CD4-positive, alpha-beta T cell treated with Interferon alpha-2 for 1 hour (primary cell): ENCODE data around the gene PERP.
"Not testable (repeated sequence)": the region's sequence is repeated elsewhere in the genome, so short reads cannot be mapped to it uniquely, and the experiment has no call there.

Experiments
- DNase-seq, 2 donors: peaks; one replicate each; pipeline ENCODE4 v3.0.0-alpha.2; 2020 to 2022

PERP gene

DNA sequence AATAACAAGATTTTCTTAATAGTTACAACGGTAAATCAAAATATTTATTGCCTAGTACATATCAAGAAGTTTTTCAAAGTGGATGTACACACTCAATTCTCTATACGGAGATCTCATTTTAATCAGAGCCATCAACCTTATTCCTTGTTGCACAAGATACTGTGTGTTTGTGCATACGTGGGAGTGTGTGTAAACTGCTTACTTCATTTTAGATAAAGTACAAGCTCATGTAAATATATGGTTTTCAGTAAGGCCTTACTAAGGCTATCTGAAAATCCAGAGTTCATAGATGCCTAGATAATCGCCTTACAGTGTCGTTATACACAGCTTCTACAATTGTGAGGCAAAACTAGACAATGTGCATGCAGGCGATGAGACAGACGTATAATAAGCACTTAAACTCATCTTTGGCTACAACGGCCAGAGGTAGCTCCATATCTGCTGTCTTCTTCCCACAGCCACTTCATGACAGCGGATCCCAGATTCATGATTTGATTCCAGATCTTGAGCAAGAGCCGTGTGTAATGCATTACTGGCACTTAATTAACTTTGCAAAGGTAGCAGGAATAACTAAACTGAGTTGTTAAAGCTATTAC is 2.5 kb downstream of the PERP start:
- DNase-seq, result no peak

DNA sequence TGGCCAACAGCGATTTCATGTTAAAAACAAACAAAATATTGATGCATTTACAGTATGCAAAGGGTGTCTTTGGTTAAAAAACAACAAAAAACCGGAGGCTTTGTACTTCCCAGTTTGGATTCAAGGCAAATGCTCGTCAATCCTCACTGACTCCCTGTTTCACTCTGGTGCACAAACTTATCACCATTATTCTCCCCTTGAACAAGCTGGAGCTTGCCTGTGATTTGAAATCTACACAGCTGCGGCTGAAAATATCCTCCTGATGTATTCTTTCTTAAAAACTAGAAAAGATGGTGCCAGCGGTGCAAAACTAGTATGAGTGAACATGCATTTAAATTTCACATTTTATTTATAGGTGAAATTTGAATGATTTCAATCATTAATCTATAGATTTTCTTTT is 3.3 kb downstream of the PERP start:
- no peak for DNase-seq

DNA sequence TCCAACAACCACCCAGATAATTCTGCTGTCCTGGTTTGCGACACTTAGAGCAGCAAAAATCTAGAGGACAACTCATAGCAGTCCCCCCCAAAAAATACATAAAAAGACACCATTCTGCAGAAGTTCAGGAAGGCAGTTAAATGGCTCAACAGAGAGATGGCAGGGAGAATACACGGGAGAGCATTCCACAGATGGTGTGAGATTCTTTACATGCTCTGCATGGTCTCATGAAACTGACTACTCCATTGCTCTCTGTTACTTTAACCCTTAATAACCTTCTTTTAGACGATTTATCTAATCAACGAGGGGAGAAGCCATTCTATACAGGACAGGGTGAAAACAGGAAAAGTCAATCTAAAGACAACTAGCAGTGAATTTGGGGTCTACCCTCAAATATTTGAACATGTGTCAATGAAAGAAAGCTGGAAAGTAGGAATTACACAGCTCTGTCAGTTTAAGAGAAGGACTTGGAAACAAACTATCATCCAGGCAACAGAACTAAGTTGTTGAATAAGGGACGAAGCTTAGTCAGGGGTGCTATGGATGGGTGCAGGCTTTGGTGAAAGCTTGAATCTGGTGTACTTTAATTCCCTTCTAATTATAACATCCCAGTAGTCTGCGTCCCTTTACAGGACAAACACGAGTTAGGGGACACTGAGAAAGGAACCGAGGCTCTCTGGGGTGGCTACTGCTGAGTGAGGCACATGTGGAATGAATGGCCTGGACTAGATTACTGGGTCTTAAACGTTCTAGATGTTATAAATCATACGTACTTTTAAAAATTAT is 5.1 kb downstream of the PERP start:
- DNase-seq, result no peak

DNA sequence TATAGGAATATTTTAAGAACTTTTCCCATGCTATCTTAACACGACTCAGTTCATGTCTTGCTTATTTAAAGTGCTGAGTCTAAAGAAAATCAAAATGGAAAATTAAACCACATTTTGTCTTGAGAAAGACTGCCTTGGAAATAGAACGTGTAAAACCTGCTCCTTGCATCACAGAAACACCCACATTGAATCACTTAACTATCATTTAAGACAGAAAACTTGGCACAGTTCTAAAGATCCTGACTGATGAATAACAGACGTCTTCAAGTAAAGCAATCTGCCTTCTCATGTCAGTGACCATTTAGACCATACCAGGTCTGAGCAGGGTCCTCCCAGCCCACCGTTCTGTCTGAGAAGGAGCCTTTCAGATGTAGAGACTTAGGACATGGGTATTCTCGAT is 7.4 kb downstream of the PERP start:
- DNase-seq, result no peak

DNA sequence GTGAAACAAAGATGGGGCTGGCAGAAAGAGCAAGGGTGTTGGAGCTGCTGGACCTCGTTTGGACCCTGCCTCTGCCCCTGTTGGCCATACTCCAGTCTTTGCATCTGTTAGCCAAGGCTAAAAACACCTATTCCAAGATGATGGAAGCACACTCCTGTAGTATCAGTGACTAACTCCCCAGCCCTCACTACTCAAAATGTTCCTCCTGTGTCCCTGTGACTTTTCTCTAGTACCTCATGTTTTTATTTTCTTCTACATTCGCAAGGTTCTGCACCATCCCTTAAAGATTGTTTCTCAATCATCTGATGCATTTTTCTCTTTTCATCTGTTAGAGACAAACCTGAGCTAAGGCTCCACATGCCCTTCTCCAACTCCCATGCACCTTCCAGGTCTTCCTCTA is 8.9 kb downstream of the PERP start:
- no peak for DNase-seq

DNA sequence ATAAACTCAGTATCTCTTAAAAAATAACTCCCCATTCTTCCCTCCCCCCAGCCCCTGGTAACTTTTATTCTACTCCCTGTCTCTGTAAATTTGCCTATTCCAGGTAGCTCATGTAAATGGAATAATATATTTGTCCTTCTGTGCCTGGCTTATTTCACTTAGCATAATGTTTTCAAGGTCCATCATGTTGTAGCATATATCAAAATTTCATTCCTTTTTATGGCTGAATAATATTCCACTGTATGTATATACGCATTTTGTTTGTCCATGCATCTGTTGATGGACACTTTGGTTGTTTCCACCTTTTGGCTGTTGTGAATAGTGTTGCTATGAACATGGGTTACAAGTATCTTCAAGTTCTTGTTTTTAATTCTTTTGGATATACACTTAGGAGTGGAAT is 13.0 kb downstream of the PERP start:
- no peak for DNase-seq

DNA sequence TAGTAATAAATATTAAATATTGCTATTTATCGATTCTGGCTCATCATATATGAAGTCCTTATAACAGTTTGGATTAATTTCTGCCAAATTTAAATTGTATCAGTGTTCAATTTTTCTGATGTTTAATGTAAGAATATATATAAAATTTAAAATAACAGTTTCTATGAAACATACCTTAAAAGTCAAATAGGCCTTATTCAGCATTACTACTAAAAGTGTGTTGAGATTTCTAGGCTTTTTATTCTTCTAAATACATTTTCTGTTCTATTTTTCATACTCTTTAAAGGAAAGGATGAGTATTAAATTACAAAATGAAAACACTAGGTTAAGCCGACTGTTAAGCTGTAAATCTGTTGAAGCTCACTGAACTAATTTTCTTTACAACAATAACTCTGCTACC is 13.6 kb downstream of the PERP start:
- DNase-seq, result no peak

DNA sequence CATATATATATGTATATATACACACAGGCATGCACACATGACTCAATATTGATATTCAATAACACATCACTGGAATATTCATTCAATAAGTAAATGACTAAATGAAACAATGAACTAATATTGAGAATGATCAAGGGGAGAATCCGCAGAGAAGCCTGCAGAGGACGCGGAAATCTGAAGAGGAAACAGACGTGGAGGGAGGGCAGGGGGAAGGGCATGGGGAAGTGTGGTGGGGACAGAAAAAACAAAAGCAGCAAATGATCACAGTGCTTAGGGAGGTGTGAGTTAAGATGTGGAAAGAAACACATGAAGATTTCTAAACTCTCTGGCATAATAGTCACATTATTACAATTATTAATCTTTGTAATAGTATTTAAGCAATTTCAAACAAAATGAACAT is 14.5 kb downstream of the PERP start:
- no peak for DNase-seq

DNA sequence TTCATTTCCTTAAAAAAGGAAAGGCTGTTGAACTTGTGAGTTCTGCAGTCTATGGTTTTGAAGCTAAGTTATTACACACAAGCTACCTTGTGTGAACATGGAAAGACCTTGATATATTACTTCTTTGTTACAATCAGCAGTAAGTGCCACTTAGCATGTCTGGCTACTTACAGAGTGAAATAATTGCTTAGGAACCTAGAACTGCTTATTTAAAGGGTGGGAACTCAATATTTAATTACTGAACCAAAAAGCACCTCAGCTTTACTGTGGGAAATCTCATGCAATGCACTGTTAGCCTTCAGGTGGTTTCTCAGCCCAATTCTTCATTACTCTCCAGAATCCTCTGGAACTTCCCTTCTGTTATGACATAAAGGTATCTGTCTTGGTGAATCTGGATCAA is 17.9 kb downstream of the PERP start:
- no peak for DNase-seq

DNA sequence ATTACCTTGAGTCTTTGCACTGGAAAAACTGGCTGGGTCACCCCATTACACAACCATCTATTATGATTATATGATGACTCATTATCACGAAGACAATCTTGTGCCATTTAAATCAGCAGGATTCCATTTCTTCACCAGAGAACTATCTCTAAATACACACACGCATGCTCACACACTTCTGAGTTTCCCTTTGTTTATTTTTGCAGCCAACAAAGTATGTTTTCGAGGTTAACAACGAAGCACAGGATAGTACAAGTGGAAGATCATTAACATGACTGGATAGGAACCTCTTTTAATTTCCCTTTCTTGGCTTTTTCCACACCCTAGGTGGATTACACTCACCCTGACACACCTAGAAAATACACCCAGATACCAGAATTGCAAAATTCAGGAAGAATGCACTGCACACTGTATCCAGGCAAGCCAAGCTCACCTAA is 18.9 kb downstream of the PERP start:
- no peak for DNase-seq

DNA sequence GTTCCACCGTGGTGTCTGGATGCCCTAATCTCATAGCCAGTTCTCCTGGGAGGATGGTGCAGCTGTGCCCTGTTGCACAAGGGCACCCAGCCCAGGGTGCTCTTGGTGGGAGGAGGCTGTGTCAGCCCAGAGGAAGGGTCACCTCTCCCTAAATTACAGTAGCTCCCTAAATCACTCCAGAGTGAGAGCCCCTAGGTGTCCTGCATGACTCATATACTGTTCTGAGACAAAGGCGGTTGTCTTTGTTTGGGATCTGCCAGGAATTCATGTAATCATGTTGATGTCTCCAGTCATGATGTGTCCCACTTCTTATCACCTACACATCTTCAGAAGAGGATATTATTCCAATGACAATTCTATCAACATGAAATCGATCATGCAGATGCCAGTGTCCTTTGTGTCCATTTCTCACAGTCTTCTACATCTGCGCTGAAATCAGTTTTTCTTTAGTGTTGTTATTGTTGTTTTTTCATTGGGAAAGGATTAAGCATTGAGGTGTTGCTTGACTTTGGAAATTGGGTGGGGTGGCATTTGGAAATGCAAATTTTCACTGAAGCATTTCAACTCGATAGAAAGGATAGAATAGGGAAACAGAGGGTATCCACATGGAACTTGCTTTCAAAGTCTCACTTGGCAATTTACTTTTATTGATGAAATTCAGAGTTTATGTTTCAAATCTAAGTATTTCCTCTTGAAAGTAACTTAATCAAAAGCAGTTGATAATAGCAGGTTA is 19.5 kb downstream of the PERP start:
- no peak for DNase-seq

DNA sequence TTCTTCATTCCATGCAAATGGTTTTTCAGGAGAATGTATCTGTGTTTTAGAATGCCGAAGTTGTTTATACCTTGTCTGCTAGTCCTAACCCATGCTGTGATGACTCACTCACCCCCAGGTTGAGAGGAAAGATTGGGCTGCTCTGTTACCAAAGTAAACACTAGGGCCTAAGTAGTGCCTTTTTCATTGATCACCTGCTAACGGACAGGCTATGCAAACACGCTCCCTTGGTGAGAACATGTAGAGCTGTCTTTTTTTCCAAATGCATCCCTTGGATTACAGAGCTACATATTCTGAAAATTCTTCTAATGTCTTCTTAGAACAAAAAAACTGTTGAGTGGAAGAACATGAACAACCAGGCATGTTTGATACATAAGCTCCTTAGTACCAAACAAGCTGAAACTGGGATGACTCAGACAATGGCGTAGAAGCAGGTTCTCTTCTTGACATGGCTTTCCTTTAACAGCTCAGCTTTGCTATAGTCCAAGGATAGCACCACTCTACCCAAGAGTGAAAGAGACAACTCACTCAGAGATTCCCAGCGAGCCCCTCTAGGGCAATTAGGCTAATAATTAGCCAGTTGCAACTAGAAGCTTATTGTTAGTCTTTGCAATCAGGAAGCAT is 20.5 kb downstream of the PERP start:
- no peak for DNase-seq

DNA sequence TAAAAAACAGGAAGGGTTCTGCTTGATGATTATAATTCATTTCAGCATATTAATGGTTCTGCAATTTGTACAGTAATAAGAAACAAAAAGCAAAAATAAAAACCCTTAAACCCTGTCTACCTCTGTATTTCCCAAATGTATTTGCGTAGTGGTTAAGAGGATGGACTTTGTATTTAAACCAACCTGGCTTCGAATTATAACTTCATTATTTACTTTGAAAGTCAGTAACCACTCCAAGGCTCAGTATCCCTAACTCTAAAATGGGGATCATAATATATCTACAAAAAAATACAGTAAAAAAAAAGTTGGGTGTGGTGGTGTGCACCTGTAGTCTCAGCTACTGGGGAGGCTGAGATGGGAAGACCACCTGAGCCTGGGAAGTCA is 21.4 kb downstream of the PERP start:
- DNase-seq, result no peak

DNA sequence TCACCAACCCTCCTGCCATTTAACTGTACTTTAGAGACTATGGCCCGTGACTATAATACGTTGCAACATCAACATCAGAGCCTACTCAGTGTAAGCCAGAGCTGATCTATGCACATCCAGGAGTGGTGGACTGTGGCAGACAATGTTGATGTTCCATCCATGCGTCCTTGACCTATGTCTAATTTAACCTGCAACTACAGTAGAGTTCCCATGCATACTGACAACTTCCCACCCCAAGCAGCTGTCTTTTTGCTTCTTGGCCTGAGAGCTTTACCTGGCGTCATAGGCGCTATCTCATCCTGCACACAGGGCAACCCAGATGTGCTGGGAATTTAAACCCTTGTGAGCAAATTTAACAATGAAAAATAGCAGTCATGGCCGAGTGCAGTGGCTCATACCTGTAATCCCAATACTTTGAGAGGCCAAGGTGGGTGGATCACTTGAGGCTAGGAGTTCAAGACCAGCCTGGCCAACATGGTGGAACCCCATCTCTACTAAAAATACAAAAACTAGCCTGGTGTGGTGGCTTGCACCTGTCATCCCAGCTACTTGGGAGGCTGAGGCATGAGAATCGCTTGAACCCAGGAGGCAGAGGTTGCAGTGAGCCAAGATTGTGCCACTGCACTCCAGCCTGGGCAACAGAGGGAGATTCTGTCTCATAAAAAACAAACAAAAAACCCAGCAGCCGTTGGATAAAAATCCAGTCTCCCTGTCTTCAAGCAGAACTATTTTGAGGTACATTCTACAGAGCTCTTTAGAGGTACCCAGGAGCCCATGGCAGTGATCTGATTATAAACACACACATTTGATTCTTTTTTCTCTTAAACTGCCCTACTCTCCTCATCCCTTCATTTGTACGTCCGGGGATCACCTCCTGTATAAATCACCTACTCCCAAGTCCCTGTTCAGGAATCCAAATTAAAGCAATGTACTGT is 22.0 kb downstream of the PERP start:
- no peak for DNase-seq

DNA sequence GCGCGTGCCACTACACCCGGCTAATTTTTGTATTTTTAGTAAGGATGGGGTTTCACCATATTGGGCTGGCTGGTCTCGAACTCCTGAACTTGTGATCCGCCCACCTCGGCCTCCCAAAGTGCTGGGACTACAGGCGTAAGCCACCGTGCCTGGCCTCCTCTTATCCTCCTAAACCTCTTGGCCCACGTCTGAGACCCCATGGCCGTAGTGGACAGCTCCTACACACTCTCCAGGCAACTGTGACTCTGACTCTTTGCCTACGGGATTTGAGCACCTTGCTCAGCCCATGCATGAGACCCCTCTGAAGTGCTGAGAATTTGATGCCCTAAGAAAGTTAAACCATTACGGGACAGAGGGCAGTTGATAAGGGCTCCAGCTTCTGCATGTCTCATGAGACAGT is 25.0 kb downstream of the PERP start:
- no peak for DNase-seq

DNA sequence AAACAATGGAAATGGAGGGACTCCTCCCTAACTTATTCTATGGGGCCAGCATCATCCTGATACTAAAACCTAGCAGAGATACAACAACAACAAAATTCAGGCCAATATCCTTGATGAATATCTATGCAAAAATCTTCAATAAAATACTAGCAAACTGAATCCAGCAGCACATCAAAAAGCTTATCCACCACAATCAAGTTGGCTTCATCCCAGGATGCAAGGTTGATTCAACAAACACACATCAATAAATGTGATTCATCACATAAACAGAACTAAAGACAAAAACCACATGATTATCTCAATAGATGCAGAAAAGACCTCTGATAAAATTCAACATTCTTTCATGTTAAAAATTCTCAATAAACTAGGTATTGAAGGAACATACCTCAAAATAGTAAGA is 27.7 kb downstream of the PERP start:
- not testable (repeated sequence) for DNase-seq

DNA sequence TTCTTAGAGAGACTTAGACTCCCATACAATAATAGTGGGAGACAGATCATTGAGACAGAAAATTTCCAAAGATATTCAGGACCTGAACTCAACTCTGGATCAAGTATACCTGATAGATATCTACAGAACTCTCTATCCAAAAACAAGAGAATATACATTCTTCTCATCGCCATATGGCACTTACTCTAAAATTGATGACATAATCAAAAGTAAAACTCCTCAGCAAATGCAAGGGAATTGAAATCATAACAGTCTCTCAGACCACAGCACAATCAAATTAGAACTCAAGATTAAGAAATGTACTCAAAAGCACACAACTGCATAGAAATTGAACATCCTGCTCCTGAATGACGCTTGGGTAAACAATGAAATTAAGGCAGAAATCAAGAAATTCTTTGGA is 28.7 kb downstream of the PERP start:
- DNase-seq, result no peak

DNA sequence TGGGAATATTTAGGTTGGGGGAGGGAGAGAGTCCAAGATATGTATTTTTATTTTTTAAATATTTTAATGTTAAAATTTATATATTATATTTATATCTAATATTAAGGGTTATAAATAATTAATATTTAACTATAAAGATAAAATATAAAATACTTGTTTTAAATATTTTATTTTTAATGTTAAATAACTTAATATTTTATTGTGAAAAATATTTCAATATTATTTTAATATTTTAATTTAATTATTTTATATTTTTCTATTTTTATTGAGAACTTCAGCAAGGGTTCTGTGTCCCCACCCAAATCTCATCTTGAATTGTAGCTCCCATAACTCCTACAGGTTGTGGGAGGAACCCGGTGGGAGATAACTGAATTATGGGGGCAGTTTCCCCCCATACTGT is 34.0 kb downstream of the PERP start:
- no peak for DNase-seq

DNA sequence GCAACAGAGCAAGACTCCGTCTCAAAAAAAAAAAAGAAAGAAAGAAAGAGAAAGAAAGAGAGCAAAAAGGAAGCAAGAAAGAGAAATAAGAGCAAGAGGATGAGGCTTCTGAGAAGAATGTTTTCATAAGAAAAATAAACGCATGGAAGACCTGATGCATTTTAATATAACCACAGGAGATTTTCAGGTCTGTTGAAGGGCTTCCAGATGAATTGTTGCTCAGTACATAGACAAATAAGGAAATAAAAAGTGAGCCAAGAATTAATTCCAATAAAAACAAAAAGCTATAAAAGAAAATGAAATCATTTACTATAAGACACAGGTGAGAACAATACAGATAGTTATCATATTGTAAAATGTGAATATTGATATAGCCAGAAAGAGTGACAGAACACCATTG is 43.5 kb downstream of the PERP start:
- DNase-seq, result no peak

DNA sequence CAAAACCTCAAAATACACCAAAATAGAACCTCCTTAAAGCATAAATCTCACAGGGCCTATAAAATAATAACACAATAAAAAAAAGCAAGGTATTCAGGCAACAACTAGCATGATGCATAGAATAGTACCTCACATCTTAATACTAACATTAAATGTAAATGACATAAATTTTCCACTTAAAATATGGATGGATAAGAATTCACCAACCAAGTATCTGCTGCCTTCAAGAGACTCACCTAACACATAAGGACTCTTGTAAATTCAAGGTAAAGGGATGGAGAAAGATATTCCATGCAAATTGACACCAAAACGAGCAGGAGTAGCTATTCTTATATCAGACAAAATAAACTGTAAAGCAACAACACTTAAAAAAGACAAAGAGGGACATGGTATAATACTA is 52.2 kb downstream of the PERP start:
- DNase-seq, result no peak

DNA sequence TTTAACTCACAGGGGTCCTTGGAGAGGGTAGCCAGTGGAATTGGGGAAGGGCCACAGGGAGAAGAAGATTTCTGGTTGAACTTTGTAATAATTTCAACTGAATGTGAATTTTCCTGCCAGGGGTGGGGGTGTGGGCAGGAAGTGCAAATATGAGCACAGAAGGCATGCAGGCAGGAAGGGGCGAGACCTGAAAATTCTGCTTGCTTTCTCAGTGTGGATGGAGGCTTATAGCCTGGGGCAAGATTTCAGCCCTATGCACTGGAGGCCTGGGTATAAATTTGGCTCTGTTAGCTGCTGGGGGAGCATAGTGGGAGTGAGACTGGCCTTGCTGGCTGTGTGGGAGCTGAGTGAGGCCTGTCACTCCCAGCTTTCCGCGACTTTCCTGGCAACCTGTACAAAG is 54.4 kb downstream of the PERP start:
- DNase-seq, result no peak

DNA sequence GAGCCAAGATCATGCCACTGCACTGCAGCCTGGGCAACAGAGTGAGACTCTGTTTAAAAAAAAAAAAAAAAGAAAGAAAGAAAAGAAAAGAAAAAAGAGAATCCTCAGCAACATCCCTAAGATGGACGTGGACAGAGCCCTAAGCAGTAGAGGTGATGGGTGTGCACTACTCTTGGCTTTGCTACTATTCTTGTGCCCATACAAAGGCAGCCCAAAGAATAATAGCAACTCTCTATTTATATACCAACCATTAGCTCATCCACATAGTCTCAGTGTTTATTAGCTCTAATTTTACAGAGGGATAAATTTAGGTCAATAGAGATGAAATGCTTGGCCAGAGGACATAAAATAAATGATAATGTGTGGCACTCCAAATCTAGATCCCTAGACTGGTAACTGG is 62.2 kb downstream of the PERP start:
- DNase-seq, result no peak

DNA sequence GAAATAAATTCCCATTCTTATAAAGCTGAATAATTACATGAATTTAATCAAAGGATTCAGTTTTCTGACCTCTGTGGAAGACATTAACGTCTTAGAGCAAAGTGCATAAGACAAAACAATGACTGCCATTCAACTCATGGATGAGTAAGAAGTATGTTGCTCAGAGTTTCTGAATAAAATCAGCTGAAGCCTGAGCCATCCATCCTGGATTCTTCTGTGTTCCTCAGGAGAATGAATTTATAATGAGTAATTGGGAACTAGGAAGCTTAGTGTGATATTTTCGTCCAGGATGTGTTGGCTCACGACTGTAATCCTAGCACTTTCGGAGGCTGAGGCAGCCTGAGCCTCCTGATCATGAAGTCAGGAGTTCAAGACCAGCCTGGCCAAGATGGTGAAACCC is 62.8 kb downstream of the PERP start:
- no peak for DNase-seq
